ENCODE measurements around the gene GPR4.

DNA sequence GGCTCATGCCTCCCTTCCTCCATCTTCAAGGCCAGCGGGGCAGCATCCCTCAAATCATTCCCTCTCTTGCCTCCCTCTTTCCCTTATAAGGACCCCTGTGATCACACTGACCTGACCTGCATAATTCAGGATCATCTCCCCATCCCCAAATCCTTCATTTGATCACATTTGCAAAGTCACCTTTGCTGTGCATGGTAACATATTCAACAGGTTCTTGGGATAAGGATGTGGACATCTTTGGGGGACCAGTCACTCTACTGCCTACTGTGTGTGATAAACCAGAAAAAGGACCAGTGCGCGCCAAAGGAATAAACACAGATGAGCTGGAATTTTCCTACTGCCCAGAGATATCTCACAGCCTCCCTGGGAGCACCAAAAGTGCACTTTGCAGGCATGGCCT is 25.3 kb downstream of the GPR4 start:
- TF ChIP-seq EZH2 (IDR thresholded peaks at IDR 0.05; ENCODE audit: low read depth, low read length, severe bottlenecking) = no peak
- no peak for TF ChIP-seq SP4 (IDR thresholded peaks at IDR 0.05; ENCODE audit: low read length)
- TF ChIP-seq, protein P1, sequence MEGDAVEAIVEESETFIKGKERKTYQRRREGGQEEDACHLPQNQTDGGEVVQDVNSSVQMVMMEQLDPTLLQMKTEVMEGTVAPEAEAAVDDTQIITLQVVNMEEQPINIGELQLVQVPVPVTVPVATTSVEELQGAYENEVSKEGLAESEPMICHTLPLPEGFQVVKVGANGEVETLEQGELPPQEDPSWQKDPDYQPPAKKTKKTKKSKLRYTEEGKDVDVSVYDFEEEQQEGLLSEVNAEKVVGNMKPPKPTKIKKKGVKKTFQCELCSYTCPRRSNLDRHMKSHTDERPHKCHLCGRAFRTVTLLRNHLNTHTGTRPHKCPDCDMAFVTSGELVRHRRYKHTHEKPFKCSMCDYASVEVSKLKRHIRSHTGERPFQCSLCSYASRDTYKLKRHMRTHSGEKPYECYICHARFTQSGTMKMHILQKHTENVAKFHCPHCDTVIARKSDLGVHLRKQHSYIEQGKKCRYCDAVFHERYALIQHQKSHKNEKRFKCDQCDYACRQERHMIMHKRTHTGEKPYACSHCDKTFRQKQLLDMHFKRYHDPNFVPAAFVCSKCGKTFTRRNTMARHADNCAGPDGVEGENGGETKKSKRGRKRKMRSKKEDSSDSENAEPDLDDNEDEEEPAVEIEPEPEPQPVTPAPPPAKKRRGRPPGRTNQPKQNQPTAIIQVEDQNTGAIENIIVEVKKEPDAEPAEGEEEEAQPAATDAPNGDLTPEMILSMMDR (IDR thresholded peaks at IDR 0.05; ENCODE audit: control extremely low read depth in 1 of 3, insufficient read depth in 1 of 3, low read depth in 1 of 3, low read length in 3 of 3) = no peak
- no peak for TF ChIP-seq SIN3A (conservative IDR thresholded peaks at IDR 0.05 in 1 of 2, IDR thresholded peaks at IDR 0.05 in 1 of 2; ENCODE audit: low read depth in 1 of 2, low read length in 2 of 2)
- no peak for TF ChIP-seq CEBPB (IDR thresholded peaks at IDR 0.05; ENCODE audit: low read depth, low read length)
